Karpas-422 (cell line): ENCODE results near the gene THOP1. TPM values are rescaled to one million over a fixed set of nuclear protein-coding genes. Genes with fewer than 3 reads are reported as not detected.

Experiments used
- DNase-seq: peaks from one replicate; pipeline ENCODE4 v3.0.0-alpha.2; 2015
- H2AFZ ChIP-seq: fragments of 200-600 bp; sonication (generic); 2 replicates; pipeline ENCODE4 v1.6.1; 2014; ENCODE audit warnings: antibody characterized with exemption, low read length, mixed read lengths
- H3K27ac ChIP-seq: fragments of 200-600 bp; sonication (generic); 2 replicates; pipeline ENCODE4 v1.5.1; 2014; ENCODE audit warnings: mild to moderate bottlenecking, low read length, moderate library complexity
- H3K27me3 ChIP-seq: fragments of 200-600 bp; sonication (generic); 2 replicates; pipeline ENCODE4 v1.6.1; 2014; ENCODE audit warnings: low read length, mixed read lengths
- H3K36me3 ChIP-seq: fragments of 200-600 bp; sonication (generic); 2 replicates; pipeline ENCODE4 v1.6.1; 2014; ENCODE audit warnings: low read length, mixed read lengths; ENCODE audit not compliant: insufficient read depth
- H3K4me1 ChIP-seq: fragments of 200-600 bp; sonication (generic); 2 replicates; pipeline ENCODE4 v1.6.1; 2014; ENCODE audit warnings: mild to moderate bottlenecking, low read length, mixed read lengths
- H3K4me2 ChIP-seq: fragments of 200-600 bp; sonication (generic); 2 replicates; pipeline ENCODE4 v1.6.1; 2014; ENCODE audit warnings: low read length, low read depth, mild to moderate bottlenecking; ENCODE audit not compliant: poor library complexity, severe bottlenecking
- H3K4me3 ChIP-seq: fragments of 200-600 bp; sonication (generic); 2 replicates; pipeline ENCODE4 v1.5.1; 2014; ENCODE audit warnings: mild to moderate bottlenecking, antibody characterized with exemption, low read length, mixed read lengths
- H3K79me2 ChIP-seq: fragments of 200-600 bp; sonication (generic); 2 replicates; pipeline ENCODE4 v1.6.1; 2014; ENCODE audit warnings: mild to moderate bottlenecking, low read length, mixed read lengths
- H3K9ac ChIP-seq: fragments of 200-600 bp; sonication (generic); 2 replicates; pipeline ENCODE4 v1.6.0; 2014; ENCODE audit warnings: low read length
- H3K9me2 ChIP-seq: fragments of 200-600 bp; sonication (generic), shearing (Covaris generic); replicated peaks from 2 replicates; pipeline ENCODE4 v1.6.0; 2014; ENCODE audit warnings: mild to moderate bottlenecking, low read length, moderate library complexity; ENCODE audit not compliant: insufficient read depth
- H3K9me3 ChIP-seq: fragments of 300-700, 200-600 bp; sonication (generic); 2 replicates; pipeline ENCODE4 v1.6.1; 2014; ENCODE audit warnings: low read length, mixed read lengths
- H4K20me1 ChIP-seq: fragments of 200-600 bp; sonication (generic); 2 replicates; pipeline ENCODE4 v1.6.1; 2014; ENCODE audit warnings: mild to moderate bottlenecking, antibody characterized with exemption, low read length, low read depth; ENCODE audit not compliant: insufficient read depth
- total RNA-seq: library from RNA; depleted of rRNA; stranded (reverse); fragments of >200 nt; shearing (Covaris generic); gene quantifications from 2 replicates; pipeline ENCODE4 v1.2.3, GENCODE V29; 2014; ENCODE audit warnings: low replicate concordance

The THOP1 gene
- total RNA-seq, 1 experiment from 2014 or later, result 57.0 TPM

DNA sequence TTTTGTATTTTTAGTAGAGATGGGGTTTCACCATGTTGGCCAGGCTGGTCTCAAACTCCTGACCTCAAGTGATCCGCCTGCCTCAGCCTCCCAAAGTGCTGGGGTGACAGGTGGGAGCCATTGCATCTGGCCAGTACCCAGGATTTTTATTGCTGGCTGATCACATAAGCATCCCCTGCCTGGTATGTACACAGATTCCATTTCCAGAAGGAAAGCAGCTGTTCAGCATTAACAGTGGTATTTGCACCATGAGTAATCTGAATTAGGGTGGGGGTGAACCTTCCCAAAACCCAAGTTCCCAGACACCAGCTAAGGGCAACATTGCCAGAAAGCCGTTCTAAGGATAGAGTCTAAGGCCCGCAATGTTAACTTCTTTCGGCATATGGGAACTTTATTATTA lies 63.3 kb downstream of the THOP1 start:
- no peaks in the 10 kb centered on the region for H3K79me2 ChIP-seq
- no peak for DNase-seq
- H3K27ac ChIP-seq, result no peak overlapping the region
- H2AFZ ChIP-seq, result no peak overlapping the region
- H3K4me2 ChIP-seq, result no peak overlapping the region
- H3K9me2 ChIP-seq, result no peaks in the 10 kb centered on the region
- H3K27me3 ChIP-seq, result no peaks in the 10 kb centered on the region
- H3K36me3 ChIP-seq, result peaks cover 16% of the 10 kb centered on the region
- H3K4me1 ChIP-seq, result no peaks in the 10 kb centered on the region
- no peak overlapping the region for H3K9ac ChIP-seq
- H3K9me3 ChIP-seq, result peaks cover 21% of the 10 kb centered on the region
- H3K4me3 ChIP-seq, result no peak overlapping the region
- H4K20me1 ChIP-seq, result no peaks in the 10 kb centered on the region

DNA sequence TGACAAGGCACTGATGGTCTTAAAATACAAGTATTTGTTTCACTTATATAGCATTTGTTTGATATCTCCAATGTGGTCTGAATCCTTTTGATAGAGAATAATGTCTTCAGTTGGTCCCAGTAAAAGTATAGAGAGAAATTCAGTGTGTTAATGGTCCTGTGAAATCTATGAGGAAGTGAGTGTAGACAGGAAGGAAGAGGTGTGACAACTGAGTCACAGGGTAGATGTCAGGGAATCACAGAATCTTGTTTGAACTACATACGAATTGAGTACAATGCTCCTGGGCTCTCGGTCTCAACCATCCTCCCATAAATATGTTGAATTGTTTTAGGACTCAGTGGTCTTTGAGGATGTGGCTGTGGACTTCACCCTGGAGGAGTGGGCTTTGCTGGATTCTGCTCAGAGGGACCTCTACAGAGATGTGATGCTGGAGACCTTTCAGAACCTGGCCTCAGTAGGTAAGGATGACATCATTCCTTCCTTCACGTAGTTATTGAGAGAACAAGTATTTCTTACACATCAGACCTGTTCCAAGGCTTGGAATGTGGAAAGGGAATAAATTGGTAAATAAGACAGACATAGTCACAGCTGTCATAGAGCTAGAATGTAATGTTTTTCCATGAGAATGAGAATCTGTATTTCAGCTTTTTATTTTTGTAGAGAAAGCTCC lies 65.1 kb downstream of the THOP1 start:
- H3K4me1 ChIP-seq, result no peaks in the 10 kb centered on the region
- no peak overlapping the region for H3K9ac ChIP-seq
- H3K9me2 ChIP-seq, result no peaks in the 10 kb centered on the region
- no peaks in the 10 kb centered on the region for H3K79me2 ChIP-seq
- peak; percentile 38 for DNase-seq
- no peaks in the 10 kb centered on the region for H4K20me1 ChIP-seq
- H3K4me2 ChIP-seq, result no peak overlapping the region
- peaks cover 33% of the 10 kb centered on the region for H3K9me3 ChIP-seq
- no peak overlapping the region for H3K4me3 ChIP-seq
- H3K27me3 ChIP-seq, result no peaks in the 10 kb centered on the region
- H2AFZ ChIP-seq, result no peak overlapping the region
- peaks cover 17% of the 10 kb centered on the region for H3K36me3 ChIP-seq
- no peak overlapping the region for H3K27ac ChIP-seq

DNA sequence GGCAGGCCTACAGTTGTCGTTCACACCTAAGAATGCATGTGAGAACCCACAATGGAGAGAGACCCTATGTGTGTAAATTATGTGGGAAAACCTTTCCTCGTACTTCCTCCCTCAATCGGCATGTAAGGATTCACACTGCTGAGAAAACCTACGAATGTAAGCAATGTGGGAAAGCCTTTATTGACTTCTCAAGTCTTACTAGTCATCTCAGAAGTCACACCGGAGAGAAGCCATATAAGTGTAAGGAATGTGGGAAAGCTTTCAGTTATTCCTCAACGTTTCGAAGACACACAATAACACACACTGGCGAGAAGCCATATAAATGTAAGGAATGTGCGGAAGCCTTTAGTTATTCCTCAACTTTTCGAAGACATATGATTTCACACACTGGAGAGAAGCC lies 67.3 kb downstream of the THOP1 start:
- no peak overlapping the region for H3K4me2 ChIP-seq
- peaks cover 33% of the 10 kb centered on the region for H3K9me3 ChIP-seq
- no peaks in the 10 kb centered on the region for H3K9me2 ChIP-seq
- H3K4me3 ChIP-seq, result no peak overlapping the region
- no peaks in the 10 kb centered on the region for H3K4me1 ChIP-seq
- H2AFZ ChIP-seq, result no peak overlapping the region
- no peak overlapping the region for H3K27ac ChIP-seq
- no peaks in the 10 kb centered on the region for H4K20me1 ChIP-seq
- H3K36me3 ChIP-seq, result peaks cover 17% of the 10 kb centered on the region
- H3K9ac ChIP-seq, result no peak overlapping the region
- H3K79me2 ChIP-seq, result no peaks in the 10 kb centered on the region
- DNase-seq, result peak; percentile 19
- no peaks in the 10 kb centered on the region for H3K27me3 ChIP-seq

DNA sequence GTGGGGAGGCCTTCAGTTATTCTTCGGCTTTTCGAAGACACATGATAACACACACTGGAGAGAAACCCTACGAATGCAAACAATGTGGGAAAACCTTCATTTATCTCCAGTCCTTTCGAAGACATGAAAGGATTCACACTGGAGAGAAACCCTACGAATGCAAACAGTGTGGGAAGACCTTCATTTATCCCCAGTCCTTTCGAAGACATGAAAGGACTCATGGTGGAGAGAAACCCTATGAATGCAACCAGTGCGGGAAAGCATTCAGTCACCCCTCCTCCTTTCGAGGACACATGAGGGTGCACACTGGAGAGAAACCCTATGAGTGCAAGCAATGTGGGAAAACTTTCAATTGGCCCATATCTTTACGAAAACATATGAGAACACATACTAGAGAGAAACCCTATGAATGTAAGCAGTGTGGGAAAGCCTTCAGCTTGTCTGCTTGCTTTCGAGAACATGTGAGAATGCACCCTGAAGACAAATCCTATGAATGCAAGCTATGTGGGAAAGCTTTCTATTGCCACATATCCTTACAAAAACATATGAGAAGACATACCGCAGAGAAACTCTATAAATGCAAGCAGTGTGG lies 67.8 kb downstream of the THOP1 start:
- Histone ChIP-seq H4K20me1 (no peaks in the 10 kb centered on the region), H3K4me2 (no peak overlapping the region), H2AFZ (no peak overlapping the region), H3K9me3 (peaks cover 33% of the 10 kb centered on the region), H3K4me1 (no peaks in the 10 kb centered on the region), H3K4me3 (no peak overlapping the region), H3K9ac (no peak overlapping the region), H3K36me3 (peaks cover 17% of the 10 kb centered on the region), H3K9me2 (no peaks in the 10 kb centered on the region), H3K79me2 (no peaks in the 10 kb centered on the region), H3K27ac (no peak overlapping the region), H3K27me3 (no peaks in the 10 kb centered on the region)
- DNase-seq, result peak; percentile 31

DNA sequence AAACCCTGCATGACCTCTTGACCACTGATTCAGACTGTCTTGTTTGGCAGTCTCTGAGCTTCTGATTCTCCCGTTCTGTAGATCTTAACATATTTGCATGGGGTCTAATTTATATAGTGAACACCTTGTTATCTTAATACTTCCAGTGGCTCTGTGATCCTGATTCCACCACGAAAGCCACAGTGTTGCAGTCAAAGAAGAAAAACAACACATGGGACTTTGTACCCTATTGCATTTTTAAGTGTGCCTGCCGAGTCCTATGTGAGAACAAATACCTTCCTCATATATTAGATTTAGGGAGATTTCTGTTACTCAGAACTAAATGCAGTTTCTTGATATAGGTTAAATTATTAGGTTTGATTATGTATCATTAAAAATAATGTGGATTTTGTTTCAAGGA lies 69.5 kb downstream of the THOP1 start:
- no peak overlapping the region for H3K4me3 ChIP-seq
- H3K4me1 ChIP-seq, result no peaks in the 10 kb centered on the region
- no peaks in the 10 kb centered on the region for H3K79me2 ChIP-seq
- H3K36me3 ChIP-seq, result peaks cover 17% of the 10 kb centered on the region
- no peak overlapping the region for H3K4me2 ChIP-seq
- H3K9me2 ChIP-seq, result no peaks in the 10 kb centered on the region
- H2AFZ ChIP-seq, result no peak overlapping the region
- H3K9ac ChIP-seq, result no peak overlapping the region
- no peak for DNase-seq
- H3K27ac ChIP-seq, result no peak overlapping the region
- no peaks in the 10 kb centered on the region for H3K27me3 ChIP-seq
- H3K9me3 ChIP-seq, result peaks cover 32% of the 10 kb centered on the region
- H4K20me1 ChIP-seq, result no peaks in the 10 kb centered on the region

DNA sequence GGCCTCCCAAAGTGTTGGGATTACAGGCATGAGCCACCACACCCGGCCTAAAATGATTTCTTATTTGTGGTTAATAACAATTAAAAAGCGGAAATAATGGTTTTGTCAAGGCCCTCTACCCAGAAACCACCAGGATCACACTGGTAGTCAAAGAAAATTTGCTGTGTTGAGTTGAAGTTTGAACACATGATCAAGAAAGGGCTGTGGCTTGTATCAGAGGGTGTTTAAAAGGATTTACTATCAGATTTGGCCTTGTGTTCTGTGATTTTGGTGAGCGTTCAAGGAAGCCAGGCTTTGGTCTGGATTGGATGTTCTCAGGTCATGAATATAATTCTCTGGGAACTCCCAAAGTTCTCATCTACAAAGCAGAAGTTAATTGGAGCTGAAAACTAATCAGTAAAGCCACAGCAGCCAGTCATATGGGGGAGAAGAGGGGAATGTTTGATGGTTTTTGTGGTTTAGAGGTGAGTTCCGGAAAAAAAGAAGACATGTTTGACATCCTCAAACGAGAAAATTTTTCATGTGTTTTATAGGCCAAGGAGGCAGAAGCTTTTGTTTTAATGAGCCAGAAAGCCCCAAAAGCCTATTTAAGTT lies 71.3 kb downstream of the THOP1 start:
- no peak overlapping the region for H3K27ac ChIP-seq
- H3K27me3 ChIP-seq, result no peaks in the 10 kb centered on the region
- no peak for DNase-seq
- H3K4me2 ChIP-seq, result no peak overlapping the region
- no peak overlapping the region for H2AFZ ChIP-seq
- H3K9me3 ChIP-seq, result peaks cover 27% of the 10 kb centered on the region
- no peaks in the 10 kb centered on the region for H3K79me2 ChIP-seq
- no peaks in the 10 kb centered on the region for H3K9me2 ChIP-seq
- H3K4me1 ChIP-seq, result no peaks in the 10 kb centered on the region
- H4K20me1 ChIP-seq, result no peaks in the 10 kb centered on the region
- no peak overlapping the region for H3K4me3 ChIP-seq
- H3K9ac ChIP-seq, result no peak overlapping the region
- H3K36me3 ChIP-seq, result peaks cover 17% of the 10 kb centered on the region

DNA sequence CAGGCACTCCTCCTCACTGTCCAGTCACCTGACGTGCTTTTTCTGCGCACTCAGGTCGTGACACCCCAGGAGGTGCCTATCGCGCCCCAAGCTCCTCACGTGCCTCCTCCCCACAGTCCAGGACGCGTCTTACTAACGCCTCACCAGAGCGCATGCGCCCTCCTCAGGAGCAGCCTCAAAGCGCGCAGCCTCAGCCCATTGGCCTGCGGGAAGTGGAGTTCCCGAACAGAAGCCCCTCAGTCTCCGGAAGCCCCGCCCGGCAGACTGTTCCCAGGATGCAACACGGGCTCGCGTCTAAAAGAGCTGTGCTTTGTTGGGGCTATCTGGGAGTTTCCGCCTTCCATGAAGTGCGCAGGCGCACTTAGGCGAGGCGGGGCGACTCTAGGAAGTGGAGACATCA lies 73.6 kb downstream of the THOP1 start:
- H3K27ac ChIP-seq, result no peak overlapping the region
- no peaks in the 10 kb centered on the region for H4K20me1 ChIP-seq
- H3K9me2 ChIP-seq, result no peaks in the 10 kb centered on the region
- H3K9me3 ChIP-seq, result peaks cover 9% of the 10 kb centered on the region
- no peaks in the 10 kb centered on the region for H3K79me2 ChIP-seq
- no peak overlapping the region for H3K4me3 ChIP-seq
- H2AFZ ChIP-seq, result no peak overlapping the region
- H3K36me3 ChIP-seq, result no peaks in the 10 kb centered on the region
- H3K27me3 ChIP-seq, result no peaks in the 10 kb centered on the region
- H3K9ac ChIP-seq, result no peak overlapping the region
- no peak for DNase-seq
- no peaks in the 10 kb centered on the region for H3K4me1 ChIP-seq
- H3K4me2 ChIP-seq, result no peak overlapping the region

DNA sequence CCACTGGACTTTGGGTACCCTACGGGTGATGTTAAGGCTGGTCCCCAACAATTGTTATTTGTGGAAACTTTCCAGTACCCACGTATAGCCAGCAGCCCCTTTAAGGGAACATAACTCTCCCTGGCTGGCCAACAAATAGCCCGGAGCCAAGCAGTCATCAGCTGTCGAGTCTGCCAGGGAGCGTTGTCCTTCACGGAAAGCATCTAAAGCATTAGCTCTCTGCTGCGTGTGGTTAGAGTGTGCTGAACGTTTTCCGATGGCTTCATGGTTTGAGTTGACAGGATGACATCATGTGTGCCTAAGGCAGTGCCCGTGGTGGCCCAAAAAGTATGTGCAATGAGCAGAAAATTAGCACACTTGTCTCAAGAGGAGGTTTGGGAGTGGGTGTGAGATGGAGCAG lies 78.5 kb downstream of the THOP1 start:
- no peak overlapping the region for H3K9ac ChIP-seq
- no peaks in the 10 kb centered on the region for H3K9me2 ChIP-seq
- no peak overlapping the region for H3K27ac ChIP-seq
- H4K20me1 ChIP-seq, result no peaks in the 10 kb centered on the region
- no peaks in the 10 kb centered on the region for H3K36me3 ChIP-seq
- H2AFZ ChIP-seq, result no peak overlapping the region
- no peak overlapping the region for H3K4me3 ChIP-seq
- H3K4me2 ChIP-seq, result no peak overlapping the region
- H3K9me3 ChIP-seq, result no peaks in the 10 kb centered on the region
- no peaks in the 10 kb centered on the region for H3K4me1 ChIP-seq
- no peaks in the 10 kb centered on the region for H3K27me3 ChIP-seq
- no peaks in the 10 kb centered on the region for H3K79me2 ChIP-seq
- DNase-seq, result no peak
